ENCODE data around the gene ZSCAN22. TPM values are rescaled to one million over a fixed set of nuclear protein-coding genes. Genes with fewer than 3 reads are reported as not detected.
A peak's percentile ranks its signal among the peaks of the same experiment; 100 is the strongest.

ZSCAN22 gene
- total and polyA plus RNA-seq, 2 of the 13 experiments (the other 11 are each of a cell fraction or from before 2014, with no cell fraction given) = 2.5 to 3.5 TPM

- TF ChIP-seq ZBTB2 (CRISPR knock-in tag; IDR thresholded peaks at IDR 0.05; ENCODE audit: low read depth) = peak; percentile 90
- TF ChIP-seq ZNF703 (CRISPR knock-in tag; IDR thresholded peaks at IDR 0.05; ENCODE audit: borderline replicate concordance) = peak; percentile 69; the same call in 1 of the 2 replicates
- TF ChIP-seq BRD4 (CRISPR knock-in tag; IDR thresholded peaks at IDR 0.05) = peak; percentile 76; the same call in 1 of the 2 replicates
- TF ChIP-seq GPN1 (CRISPR knock-in tag; IDR thresholded peaks at IDR 0.05; ENCODE audit: borderline replicate concordance) = no peak
- no peak for TF ChIP-seq ZNF484 (CRISPR knock-in tag; IDR thresholded peaks at IDR 0.05; ENCODE audit: borderline replicate concordance, low read depth)
- TF ChIP-seq GZF1 (CRISPR knock-in tag; IDR thresholded peaks at IDR 0.05) = no peak
- TF ChIP-seq KAT8 (CRISPR knock-in tag; IDR thresholded peaks at IDR 0.05) = peak; percentile 96
- TF ChIP-seq THAP7 (CRISPR knock-in tag; IDR thresholded peaks at IDR 0.05) = 0 out of 2 replicates have a peak, but pooled peaks have one; percentile 69
- peak; percentile 34 for TF ChIP-seq TBL1XR1 (IDR thresholded peaks at IDR 0.05; ENCODE audit: borderline replicate concordance, low read length, partially characterized antibody)
- TF ChIP-seq ATF6 (CRISPR knock-in tag; conservative IDR thresholded peaks at IDR 0.05) = 0 out of 2 replicates have a peak, but pooled peaks have one; percentile 37
- TF ChIP-seq YY1 (IDR thresholded peaks at IDR 0.05; ENCODE audit: insufficient read depth, insufficient replicate concordance, low read depth, low read length) = peak; percentile 82
- TF ChIP-seq TOE1 (CRISPR knock-in tag; IDR thresholded peaks at IDR 0.05) = peak; percentile 54; the same call in 1 of the 2 replicates
- no peak for TF ChIP-seq SCMH1 (CRISPR knock-in tag; IDR thresholded peaks at IDR 0.05; ENCODE audit: borderline replicate concordance)
- TF ChIP-seq ZBTB44 (CRISPR knock-in tag; IDR thresholded peaks at IDR 0.05) = no peak; the same call in 1 of the 2 replicates
- TF ChIP-seq RXRB (CRISPR knock-in tag; IDR thresholded peaks at IDR 0.05; ENCODE audit: borderline replicate concordance) = peak; percentile 61; the same call in 1 of the 2 replicates
- TF ChIP-seq PREB (CRISPR knock-in tag; IDR thresholded peaks at IDR 0.05) = 0 out of 2 replicates have a peak, but pooled peaks have one; percentile 61
- no peak; the same call in 1 of the 2 replicates for TF ChIP-seq DMTF1 (CRISPR knock-in tag; IDR thresholded peaks at IDR 0.05)
- peak; percentile 70 for TF ChIP-seq CREM (IDR thresholded peaks at IDR 0.05)
- TF ChIP-seq CREM (CRISPR knock-in tag; IDR thresholded peaks at IDR 0.05) = no peak
These were observed 54.1 kb downstream of the ZSCAN22 start, which contains the start of gene ZNF837 (continued) for GRCh38 chr19:58380662-58381459.
